Fibroblast of skin of left biceps (primary cell): ENCODE data around the gene SSPN.

Experiments
- DNase-seq, 2 experiments: peaks; one replicate each; pipeline ENCODE4 v3.0.0-alpha.2; 2013; ENCODE audit warnings: low read depth in 2 of 2

SSPN gene

GRCh38 chr12:26187014-26187798 lies 8.2 kb upstream of the SSPN start:
- no peak for DNase-seq

- peak; percentile 89 to 91 for DNase-seq
Observed at GRCh38 chr12:26188127-26188526, 7.2 kb upstream of the SSPN start.

- DNase-seq, result no peak
Observed at GRCh38 chr12:26188641-26189040, 6.7 kb upstream of the SSPN start.

- no peak for DNase-seq
Observed at GRCh38 chr12:26192142-26192541, 3.2 kb upstream of the SSPN start.

GRCh38 chr12:26193539-26193938 lies 1.8 kb upstream of the SSPN start:
- no peak for DNase-seq

- no peak for DNase-seq
Observed at GRCh38 chr12:26195641-26196420, 458 bp downstream of the SSPN start.

- DNase-seq, result no peak
Observed at GRCh38 chr12:26196421-26196716, 996 bp downstream of the SSPN start.

GRCh38 chr12:26197832-26198231 lies 2.5 kb downstream of the SSPN start:
- DNase-seq, result no peak

GRCh38 chr12:26198742-26199141 lies 3.4 kb downstream of the SSPN start:
- peak in 1 of 2 experiments; percentile 30 for DNase-seq

- DNase-seq, result no peak
Observed at GRCh38 chr12:26203167-26203780, 7.9 kb downstream of the SSPN start.

- DNase-seq, result no peak
Observed at GRCh38 chr12:26204612-26205289, 9.4 kb downstream of the SSPN start.

- DNase-seq, result no peak
Observed at GRCh38 chr12:26205298-26205697, 9.9 kb downstream of the SSPN start.

GRCh38 chr12:26205941-26206340 lies 10.6 kb downstream of the SSPN start:
- no peak for DNase-seq

- DNase-seq, result no peak
Observed at GRCh38 chr12:26211331-26211730, 16.0 kb downstream of the SSPN start.

- no peak for DNase-seq
Observed at GRCh38 chr12:26212396-26212795, 17.0 kb downstream of the SSPN start.

- no peak for DNase-seq
Observed at GRCh38 chr12:26212988-26213387, 17.6 kb downstream of the SSPN start.

- no peak for DNase-seq
Observed at GRCh38 chr12:26214121-26214520, 18.7 kb downstream of the SSPN start.

GRCh38 chr12:26219736-26220135 lies 24.4 kb downstream of the SSPN start:
- no peak for DNase-seq

- DNase-seq, result no peak
Observed at GRCh38 chr12:26224657-26225056, 29.3 kb downstream of the SSPN start.

GRCh38 chr12:26226122-26226521 lies 30.7 kb downstream of the SSPN start:
- DNase-seq, result no peak

- no peak for DNase-seq
Observed at GRCh38 chr12:26226629-26227360, 31.4 kb downstream of the SSPN start.

- no peak for DNase-seq
Observed at GRCh38 chr12:26227361-26227745, 32.0 kb downstream of the SSPN start.
